Stimulated activated CD4-positive, alpha-beta T cell treated with anti-CD3 and anti-CD28 coated beads, TNF-alpha, amount 100 ng/mL, for 4 hours (primary cell): Measurements from ENCODE around the gene S100A1.
"Not testable (repeated sequence)": the region's sequence is repeated elsewhere in the genome, so short reads cannot be mapped to it uniquely, and the experiment has no call there.

ENCODE experiments used
- DNase-seq, 3 experiments: peaks; one replicate each; pipeline ENCODE4 v3.0.0-alpha.2; 2020; ENCODE audit warnings: low read depth in 3 of 3

The S100A1 gene

DNA sequence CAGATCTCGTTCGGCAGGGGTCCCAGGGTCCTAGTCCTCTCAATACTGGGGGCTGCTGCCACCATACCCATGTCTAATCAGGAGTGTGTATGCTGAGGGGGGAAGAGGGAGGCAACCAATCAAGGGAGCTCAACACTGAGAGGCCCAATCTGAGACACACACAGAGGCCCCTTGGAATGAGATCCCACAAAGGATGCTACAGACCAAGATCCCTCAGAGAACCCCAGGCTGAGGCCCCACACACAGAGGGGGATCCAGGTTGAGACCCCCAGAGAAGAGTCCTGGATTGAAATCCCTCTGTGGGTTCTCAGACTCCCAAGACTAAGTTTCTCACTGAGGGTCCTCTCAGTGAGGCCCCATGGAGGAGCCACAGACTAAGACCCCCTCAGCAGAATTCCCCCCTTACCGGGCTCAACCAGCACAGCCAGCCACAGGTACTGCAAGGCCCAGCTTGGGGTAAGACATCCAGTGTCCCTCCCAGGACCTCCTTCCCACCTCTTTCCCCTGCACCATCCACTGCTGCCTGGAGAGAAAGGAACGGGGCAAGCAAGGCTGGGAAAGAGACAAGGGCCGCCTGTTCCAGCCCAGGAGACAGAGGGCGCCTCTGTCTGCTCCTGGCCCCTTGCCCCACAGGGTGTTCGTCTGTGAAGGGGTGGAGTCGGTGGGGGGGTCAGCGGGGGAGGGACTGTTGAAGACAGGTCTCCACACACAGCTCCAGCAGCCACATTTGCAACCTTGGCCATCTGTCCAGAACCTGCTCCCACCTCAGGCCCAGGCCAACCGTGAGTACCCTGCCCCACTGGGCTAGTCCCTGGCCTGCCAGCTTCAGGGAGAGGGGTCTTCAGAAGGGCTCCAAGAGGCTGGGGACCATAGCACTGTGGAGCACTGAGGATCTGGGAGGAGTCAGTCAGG lies at the start of gene S100A1:
S100A1 (plus strand) TSS at position 720 of the 912 bp plus-strand sequence. CDS start 2,088 bp downstream, outside the sequence.
- DNase-seq: no peak

- no peak for DNase-seq
Measured at GRCh38 chr1:153578490-153578889, 49.7 kb upstream of the S100A1 start.

GRCh38 chr1:153578936-153579335 lies 49.3 kb upstream of the S100A1 start:
- no peak for DNase-seq

- DNase-seq: not testable (repeated sequence)
Measured at GRCh38 chr1:153582836-153583235, 45.4 kb upstream of the S100A1 start.

DNA sequence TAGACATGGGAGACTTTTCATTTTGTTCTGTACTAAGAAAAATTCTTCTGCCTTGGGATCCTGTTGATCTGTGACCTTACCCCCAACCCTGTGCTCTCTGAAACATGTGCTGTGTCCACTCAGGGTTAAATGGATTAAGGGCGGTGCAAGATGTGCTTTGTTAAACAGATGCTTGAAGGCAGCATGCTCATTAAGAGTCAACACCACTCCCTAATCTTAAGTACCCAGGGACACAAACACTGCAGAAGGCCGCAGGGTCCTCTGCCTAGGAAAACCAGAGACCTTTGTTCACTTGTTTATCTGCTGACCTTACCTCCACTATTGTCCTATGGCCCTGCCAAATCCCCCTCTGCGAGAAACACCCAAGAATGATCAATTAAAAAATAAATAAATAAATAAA lies 44.7 kb upstream of the S100A1 start:
- DNase-seq: not testable (repeated sequence)

DNA sequence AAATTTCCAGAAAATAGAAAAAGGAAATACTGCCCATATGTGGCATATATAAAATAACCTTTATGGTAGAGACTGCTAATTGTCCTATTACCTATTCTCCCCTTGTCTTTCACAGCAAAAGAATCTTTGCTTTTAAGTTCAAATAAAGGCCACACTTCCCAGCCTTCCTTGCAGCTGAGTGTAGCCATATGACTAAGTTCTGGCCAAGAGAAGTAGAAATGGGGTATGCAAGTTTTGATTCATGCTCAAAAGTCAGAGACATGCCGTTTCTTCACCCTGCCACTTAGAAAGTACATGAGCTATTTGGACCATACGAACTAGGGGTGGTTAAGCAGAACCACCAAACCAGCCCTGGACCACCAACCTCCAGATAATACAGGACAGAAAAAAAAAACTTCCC lies 44.3 kb upstream of the S100A1 start:
- no peak for DNase-seq

DNA sequence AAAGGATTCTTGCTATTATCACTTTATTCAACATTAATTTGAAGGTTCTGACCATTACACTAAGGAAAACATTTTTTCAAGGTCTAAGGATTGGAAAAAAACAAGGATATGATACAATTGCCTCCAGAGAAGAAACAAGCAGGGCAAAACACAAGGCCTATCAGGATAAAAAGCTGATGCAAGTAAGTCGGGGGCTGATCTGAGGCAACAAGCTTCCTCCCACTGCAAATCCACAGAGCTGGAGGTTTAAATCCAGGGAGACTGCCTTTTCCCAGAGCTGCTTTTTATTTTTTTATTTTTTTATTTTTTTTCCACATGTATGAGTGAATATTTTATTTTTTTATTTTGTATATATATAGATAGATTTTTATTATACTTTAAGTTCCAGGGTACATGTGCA lies 43.2 kb upstream of the S100A1 start:
- no peak for DNase-seq

- DNase-seq: no peak
Measured at GRCh38 chr1:153586347-153586746, 41.9 kb upstream of the S100A1 start.

GRCh38 chr1:153587314-153587713 lies 40.9 kb upstream of the S100A1 start:
- no peak for DNase-seq

GRCh38 chr1:153588033-153588432 lies 40.2 kb upstream of the S100A1 start:
- not testable (repeated sequence) for DNase-seq

GRCh38 chr1:153588482-153588881 lies 39.8 kb upstream of the S100A1 start:
- no peak for DNase-seq

DNA sequence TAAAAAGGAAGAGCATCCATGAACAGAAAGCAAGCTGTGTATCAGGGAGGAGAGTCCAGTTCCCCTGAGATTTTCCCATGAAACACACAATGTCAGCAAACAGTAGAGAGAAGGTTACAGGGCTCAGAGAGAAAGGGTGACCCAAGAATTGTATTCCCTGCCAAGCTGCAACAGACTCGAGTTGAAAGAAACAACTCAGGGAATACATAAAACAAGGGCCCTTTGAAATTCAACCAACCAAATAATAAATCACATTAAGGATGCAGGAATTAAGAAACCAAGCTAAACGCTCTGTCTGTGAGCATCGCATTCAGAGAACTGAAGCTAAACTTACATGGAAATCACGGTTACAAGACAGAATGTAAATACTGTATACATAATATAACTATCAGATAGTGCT lies 35.5 kb upstream of the S100A1 start:
- DNase-seq: no peak

DNA sequence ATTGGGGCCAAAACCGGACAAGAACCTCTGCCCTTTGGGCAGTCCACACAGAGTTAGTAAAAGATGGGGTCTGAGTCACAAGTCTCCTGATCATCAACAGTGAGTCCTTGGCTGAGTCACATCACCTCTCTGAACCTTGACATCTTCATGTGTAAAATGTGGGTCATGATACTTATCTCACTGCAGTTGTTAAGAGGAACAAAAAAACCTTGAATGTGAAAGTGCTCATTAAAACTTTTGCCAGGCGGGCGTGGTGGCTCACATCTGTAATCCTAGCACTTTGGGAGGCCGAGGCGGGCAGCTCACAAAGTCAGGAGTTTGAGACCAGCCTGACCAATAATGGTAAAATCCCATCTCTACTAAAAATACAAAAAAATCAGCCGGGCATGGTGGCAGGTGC lies 31.0 kb upstream of the S100A1 start:
- no peak for DNase-seq

DNA sequence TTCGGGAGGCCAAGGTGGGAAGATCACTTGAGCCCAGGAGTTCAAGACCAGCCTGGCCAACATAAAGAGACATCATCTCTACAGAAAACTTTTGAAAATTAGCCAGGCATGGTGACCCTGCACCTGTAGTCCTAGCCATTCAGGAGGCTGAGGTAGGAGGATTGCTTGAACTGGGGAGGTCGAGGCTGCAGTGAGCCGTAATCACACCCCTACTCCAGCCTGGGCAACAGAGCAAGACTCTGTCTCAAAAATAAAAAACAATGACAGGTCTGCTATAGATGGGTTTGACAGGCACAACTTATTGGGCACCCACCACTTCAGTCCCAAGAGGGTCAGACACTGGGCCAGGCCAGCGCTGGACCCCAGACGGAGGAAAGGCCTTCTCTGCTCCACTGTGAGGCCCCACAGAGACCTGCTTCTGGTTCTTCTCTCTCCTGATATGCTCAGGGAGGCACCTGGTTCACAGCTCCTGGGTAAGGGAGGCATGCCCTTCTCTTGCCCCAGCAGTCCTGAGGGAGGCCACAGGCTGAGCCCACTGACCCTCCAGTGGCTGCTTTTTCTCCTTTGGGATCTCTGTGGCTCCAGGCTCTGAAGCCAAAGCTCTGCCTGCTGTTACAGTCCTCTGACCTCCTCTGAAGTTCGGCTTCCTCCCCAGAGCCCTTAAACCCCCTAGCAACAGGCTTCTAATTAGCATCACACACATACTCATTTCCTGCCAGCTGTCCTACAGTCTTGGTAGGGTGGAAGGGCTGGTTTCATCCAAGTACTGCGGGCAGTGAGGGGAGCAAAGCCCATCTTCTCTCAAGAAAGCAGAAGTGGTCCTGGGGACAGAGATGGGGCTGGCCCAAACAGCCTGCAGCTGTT lies 29.7 kb upstream of the S100A1 start:
- DNase-seq: no peak

DNA sequence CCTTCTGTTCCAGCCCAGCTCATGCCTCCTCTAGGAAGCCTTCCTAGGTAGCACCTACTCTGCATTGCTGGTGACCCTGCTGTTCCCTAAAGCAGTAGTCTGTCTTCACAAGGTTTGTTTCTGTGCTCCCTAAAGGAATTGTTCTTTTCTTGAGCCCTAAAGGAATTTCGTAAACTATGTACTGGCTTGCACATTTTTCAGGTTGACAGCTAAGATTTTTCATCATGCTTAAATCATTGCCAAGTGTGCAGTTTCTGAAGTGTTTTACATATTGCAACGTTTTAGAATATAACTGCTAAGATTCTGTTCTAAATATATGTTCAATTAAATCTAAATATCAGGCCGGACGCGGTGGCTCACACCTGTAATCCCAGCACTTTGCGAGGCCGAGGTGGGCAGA lies 28.4 kb upstream of the S100A1 start:
- no peak for DNase-seq

- no peak for DNase-seq
Measured at GRCh38 chr1:153602749-153603148, 25.5 kb upstream of the S100A1 start.

- DNase-seq: no peak
Measured at GRCh38 chr1:153606194-153606593, 22.0 kb upstream of the S100A1 start.

- no peak for DNase-seq
Measured at GRCh38 chr1:153607381-153607780, 20.9 kb upstream of the S100A1 start.

DNA sequence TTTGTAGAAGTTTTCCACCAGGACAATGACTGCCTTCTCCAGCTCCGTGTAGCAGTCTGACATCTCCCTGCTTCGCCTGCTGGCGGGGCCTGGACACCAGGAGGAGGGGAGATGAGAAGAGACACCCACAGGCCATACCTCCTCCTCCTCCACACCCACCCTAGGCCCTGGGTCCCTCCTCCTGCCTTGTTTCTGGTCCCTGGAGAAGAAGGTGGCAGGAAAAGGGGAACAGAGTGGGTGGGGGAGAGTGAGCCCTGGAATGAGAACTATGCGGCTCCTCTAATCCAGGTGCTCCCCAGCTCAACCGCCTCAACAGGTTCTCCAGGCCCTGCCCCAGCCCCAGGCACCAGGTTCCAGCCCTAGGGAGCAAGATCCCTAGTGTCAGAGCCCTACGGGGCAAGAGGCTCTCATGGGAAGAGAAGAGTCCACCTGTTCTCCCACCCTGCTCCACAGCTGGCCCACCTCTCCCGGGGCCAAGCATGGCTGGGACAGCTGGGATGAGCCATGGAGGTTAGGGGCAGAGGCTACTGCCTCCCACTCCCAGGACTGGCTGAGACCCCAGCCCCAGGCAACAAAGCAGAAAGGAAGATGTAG lies 20.0 kb upstream of the S100A1 start:
- no peak for DNase-seq

DNA sequence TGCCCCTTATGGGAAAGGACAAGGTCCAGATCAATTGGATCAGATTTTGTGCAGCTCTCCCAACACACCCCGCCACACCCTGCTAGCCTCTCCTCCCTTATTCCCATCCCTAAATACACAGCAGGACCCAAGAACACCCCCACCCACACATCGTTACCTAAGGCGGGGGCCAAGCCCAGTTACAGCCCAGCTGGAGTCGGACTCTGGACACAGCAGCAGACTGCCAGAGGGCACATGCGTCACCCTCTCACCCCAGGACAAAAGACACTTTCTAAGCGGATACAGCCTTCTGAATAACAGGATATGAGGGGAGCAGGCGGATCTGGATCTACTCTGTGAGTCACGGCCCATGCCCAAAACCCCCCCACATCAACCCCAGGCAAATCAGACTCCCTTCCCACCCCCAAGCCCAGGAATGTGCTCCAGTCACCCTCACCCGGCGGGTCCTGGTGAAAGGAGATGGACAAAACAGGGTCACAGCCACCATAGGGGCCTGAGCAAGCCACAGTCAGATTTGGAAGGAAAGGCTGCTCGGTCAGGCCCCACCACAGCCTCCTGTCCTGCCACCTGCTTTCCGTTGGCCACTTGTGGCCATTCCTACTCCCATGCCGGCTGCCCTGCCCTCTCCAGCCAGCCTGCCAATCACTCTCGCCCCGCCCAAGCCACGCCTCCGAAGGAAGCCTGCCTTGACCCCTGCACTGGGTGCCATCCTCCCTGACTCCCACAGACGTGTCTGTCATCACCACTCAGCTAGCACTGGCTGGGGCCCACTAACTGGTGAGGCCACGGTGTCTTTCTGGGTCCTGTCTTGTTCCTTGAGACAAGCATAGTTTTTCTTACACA lies 19.3 kb upstream of the S100A1 start:
- no peak for DNase-seq

GRCh38 chr1:153609585-153609907 lies 18.7 kb upstream of the S100A1 start:
- DNase-seq: no peak

DNA sequence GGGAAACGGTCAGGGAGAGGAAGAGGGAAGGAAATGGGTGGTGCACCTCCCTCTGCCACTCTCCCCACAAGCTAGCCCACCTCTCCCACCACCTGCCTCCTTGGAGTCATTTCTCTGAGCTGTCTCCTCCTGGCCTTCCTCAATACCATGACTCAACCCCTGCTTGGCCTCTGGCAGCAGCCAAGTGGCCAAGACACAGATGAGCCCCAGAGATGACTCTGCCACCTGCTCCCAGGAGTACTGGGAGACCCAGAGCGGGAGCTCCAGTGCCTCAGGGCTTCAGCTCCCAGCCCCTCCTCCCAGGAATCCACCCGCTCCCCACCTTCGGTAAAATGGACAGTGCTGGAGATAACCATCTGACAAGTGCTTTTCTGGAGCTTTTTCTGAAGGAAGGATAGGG lies 17.9 kb upstream of the S100A1 start:
- no peak for DNase-seq
